Lower lobe of right lung (tissue), 2 donors: ENCODE data around the gene CHMP6. TPM values are rescaled to one million over a fixed set of nuclear protein-coding genes. Genes with fewer than 3 reads are reported as not detected.
A peak's percentile ranks its signal among the peaks of the same experiment; 100 is the strongest.

Experiments used
- ATAC-seq, 2 donors: fragments of 200-7000 bp; cut with Tn5 transposase; one replicate each; pipeline ENCODE4 v1.9.1; 2020 to 2022; ENCODE audit warnings: mild to moderate bottlenecking in 2 of 2, moderate library complexity in 2 of 2
- DNase-seq: peaks from one replicate; pipeline ENCODE4 v3.0.0-alpha.2; 2020
- H3K27ac ChIP-seq: fragments of 200-600 bp; one replicate; pipeline ENCODE4 v1.8.0; 2022
- H3K27me3 ChIP-seq: fragments of 200-600 bp; one replicate; pipeline ENCODE4 v1.8.0; 2022; ENCODE audit warnings: low read depth
- H3K36me3 ChIP-seq: fragments of 200-600 bp; one replicate; pipeline ENCODE4 v1.8.0; 2022; ENCODE audit warnings: mild to moderate bottlenecking
- H3K4me1 ChIP-seq: fragments of 200-600 bp; one replicate; pipeline ENCODE4 v1.8.0; 2022
- H3K4me3 ChIP-seq: fragments of 200-600 bp; one replicate; pipeline ENCODE4 v1.8.0; 2022; ENCODE audit warnings: mild to moderate bottlenecking
- H3K9me3 ChIP-seq: fragments of 200-600 bp; one replicate; pipeline ENCODE4 v1.8.0; 2022
- intact Hi-C: fragments of 100-400 bp; cut with DNase I; formaldehyde crosslinking; loops from one replicate; pipeline ENCODE4 v1.11.0; 2022
- total RNA-seq: library from RNA; stranded (reverse); fragmentation: NEBNext Ultra II Directional; extraction: Animal tissue kit (Norgen Biotek cat#: 25700); gene quantifications from one replicate; pipeline ENCODE4 v1.2.1, GENCODE V29; 2021
- TF ChIP-seq, protein P1 (sequence below): fragments of 200-600 bp; IDR thresholded peaks from one replicate; pipeline ENCODE4 v1.8.0; 2022; ENCODE audit warnings: antibody characterized with exemption, mild to moderate bottlenecking
- donor health status: DM: no; HTN: yes; CAD: no; lungs with severe emphysema.

CHMP6 gene
- total RNA-seq, 1 donor from 2014 or later: 28.8 TPM

GRCh38 chr17:80964859-80965580 lies 26.6 kb upstream of the CHMP6 start:
- peak; percentile 40 for DNase-seq
- Histone ChIP-seq H3K27ac (no peak overlapping the region), H3K4me1 (peaks cover 19% of the 10 kb centered on the region), H3K9me3 (no peaks in the 10 kb centered on the region), H3K36me3 (peaks cover 44% of the 10 kb centered on the region), H3K4me3 (no peak overlapping the region), H3K27me3 (no peaks in the 10 kb centered on the region)
- TF ChIP-seq, protein P1, sequence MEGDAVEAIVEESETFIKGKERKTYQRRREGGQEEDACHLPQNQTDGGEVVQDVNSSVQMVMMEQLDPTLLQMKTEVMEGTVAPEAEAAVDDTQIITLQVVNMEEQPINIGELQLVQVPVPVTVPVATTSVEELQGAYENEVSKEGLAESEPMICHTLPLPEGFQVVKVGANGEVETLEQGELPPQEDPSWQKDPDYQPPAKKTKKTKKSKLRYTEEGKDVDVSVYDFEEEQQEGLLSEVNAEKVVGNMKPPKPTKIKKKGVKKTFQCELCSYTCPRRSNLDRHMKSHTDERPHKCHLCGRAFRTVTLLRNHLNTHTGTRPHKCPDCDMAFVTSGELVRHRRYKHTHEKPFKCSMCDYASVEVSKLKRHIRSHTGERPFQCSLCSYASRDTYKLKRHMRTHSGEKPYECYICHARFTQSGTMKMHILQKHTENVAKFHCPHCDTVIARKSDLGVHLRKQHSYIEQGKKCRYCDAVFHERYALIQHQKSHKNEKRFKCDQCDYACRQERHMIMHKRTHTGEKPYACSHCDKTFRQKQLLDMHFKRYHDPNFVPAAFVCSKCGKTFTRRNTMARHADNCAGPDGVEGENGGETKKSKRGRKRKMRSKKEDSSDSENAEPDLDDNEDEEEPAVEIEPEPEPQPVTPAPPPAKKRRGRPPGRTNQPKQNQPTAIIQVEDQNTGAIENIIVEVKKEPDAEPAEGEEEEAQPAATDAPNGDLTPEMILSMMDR: no peak
- intact Hi-C loops: no loop called here
- no peak for ATAC-seq

GRCh38 chr17:80965606-80966005 lies 26.0 kb upstream of the CHMP6 start:
- no peaks in the 10 kb centered on the region for H3K9me3 ChIP-seq
- peaks cover 39% of the 10 kb centered on the region for H3K36me3 ChIP-seq
- no peak overlapping the region for H3K4me3 ChIP-seq
- TF ChIP-seq, protein P1: no peak
- intact Hi-C loops: no loop called here
- DNase-seq (no peak), ATAC-seq (no peak)
- no peak overlapping the region for H3K27ac ChIP-seq
- peaks cover under 1% of the 10 kb centered on the region for H3K27me3 ChIP-seq
- H3K4me1 ChIP-seq: peaks cover 18% of the 10 kb centered on the region

- intact Hi-C loops: no loop called here
- no peaks in the 10 kb centered on the region for H3K9me3 ChIP-seq
Measured at GRCh38 chr17:80967404-80967872, 24.2 kb upstream of the CHMP6 start.

DNA sequence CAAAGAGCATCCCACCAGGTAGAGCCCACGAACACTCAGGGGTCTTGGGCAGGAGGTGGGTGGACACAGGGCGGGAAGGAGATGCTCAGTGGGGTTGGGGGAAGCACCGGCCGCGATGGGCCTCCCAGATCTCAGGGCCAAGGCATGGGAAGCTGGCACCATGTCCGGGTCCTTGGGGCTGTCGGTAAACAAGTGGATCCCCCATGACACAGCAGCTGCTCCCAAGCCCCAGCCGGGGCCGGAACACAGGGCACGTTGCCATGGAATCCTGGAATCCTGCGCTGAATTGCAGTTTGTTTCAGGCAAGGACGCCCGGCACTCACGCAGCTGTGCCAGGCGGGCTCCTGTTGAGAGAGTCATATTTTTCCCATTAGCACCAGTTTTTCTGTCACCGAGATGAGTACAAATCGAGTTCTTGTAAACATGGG lies 23.0 kb upstream of the CHMP6 start:
- no peak for DNase-seq
- TF ChIP-seq, protein P1: no peak
- ATAC-seq: peak in 1 of 2 donors; percentile 2
- Histone ChIP-seq H3K4me3 (no peak overlapping the region), H3K9me3 (no peaks in the 10 kb centered on the region), H3K36me3 (peaks cover 18% of the 10 kb centered on the region), H3K27ac (no peak overlapping the region), H3K27me3 (peaks cover 20% of the 10 kb centered on the region), H3K4me1 (peaks cover 18% of the 10 kb centered on the region)
- intact Hi-C loops: no loop called here

More at GRCh38 chr17:80967404-80967872, 24.2 kb upstream of the CHMP6 start:
- TF ChIP-seq, protein P1: no peak
- Histone ChIP-seq H3K4me1 (peaks cover 18% of the 10 kb centered on the region), H3K4me3 (no peak overlapping the region), H3K27me3 (peaks cover 16% of the 10 kb centered on the region), H3K36me3 (peaks cover 25% of the 10 kb centered on the region), H3K27ac (no peak overlapping the region)
- ATAC-seq (no peak), DNase-seq (peak; percentile 49)

DNA sequence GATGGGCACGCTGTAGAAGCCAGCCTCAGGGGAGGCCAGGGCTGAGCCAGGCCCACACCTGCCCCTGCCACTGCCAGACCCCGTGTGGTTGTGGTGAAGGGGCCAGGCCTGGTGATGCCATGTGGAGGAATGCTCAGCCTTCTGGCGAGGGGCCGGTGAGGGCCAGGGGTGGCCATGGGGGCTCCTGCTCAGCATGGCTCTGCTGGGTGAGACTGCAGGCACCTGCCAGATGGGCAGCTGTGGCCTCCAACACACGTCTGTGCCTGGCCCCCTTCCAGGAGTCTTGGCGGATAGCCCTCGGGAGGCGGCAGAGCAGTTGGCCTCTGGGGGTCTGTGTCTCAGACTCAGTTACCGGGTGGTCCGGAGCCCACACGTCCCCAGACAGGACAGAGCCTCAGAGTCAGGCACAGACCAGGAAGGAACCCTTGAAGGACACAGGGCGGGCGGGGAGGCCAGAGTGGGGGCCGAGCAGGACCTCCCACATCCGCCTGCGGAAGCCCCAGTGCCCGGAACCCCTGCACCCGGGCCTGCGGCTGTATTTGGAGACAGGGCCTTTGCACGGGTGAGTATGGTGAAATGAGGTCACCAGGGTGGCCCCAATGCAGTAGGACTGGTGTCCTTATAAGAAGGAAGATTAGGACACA lies 22.5 kb upstream of the CHMP6 start:
- TF ChIP-seq, protein P1: no peak
- no peak overlapping the region for H3K27ac ChIP-seq
- H3K4me3 ChIP-seq: peak overlapping the region; percentile 7
- intact Hi-C loops: no loop called here
- ATAC-seq: peak; percentile 29 to 32
- DNase-seq: peak; percentile 48
- peaks cover 18% of the 10 kb centered on the region for H3K4me1 ChIP-seq
- H3K36me3 ChIP-seq: peaks cover 17% of the 10 kb centered on the region
- H3K27me3 ChIP-seq: peaks cover 20% of the 10 kb centered on the region
- no peaks in the 10 kb centered on the region for H3K9me3 ChIP-seq
